GM18517 (cell line): ENCODE results near the gene MYADML2.

Experiments
- ATAC-seq: cut with Tn5 transposase; IDR thresholded peaks from one replicate; pipeline ENCODE4 v1.9.1; 2021; ENCODE audit warnings: mild to moderate bottlenecking, moderate library complexity; ENCODE audit not compliant: unreplicated experiment

Gene MYADML2

GRCh38 chr17:81926451-81927151 lies 20.4 kb downstream of the MYADML2 start:
- ATAC-seq = no peak

GRCh38 chr17:81925860-81926450 lies 21.1 kb downstream of the MYADML2 start:
- ATAC-seq = no peak

- ATAC-seq = no peak
Measured at GRCh38 chr17:81924557-81925532, 22.2 kb downstream of the MYADML2 start.

- ATAC-seq = no peak
Measured at GRCh38 chr17:81923302-81924260, 23.5 kb downstream of the MYADML2 start.

- no peak for ATAC-seq
Measured at GRCh38 chr17:81922566-81923301, 24.3 kb downstream of the MYADML2 start.

DNA sequence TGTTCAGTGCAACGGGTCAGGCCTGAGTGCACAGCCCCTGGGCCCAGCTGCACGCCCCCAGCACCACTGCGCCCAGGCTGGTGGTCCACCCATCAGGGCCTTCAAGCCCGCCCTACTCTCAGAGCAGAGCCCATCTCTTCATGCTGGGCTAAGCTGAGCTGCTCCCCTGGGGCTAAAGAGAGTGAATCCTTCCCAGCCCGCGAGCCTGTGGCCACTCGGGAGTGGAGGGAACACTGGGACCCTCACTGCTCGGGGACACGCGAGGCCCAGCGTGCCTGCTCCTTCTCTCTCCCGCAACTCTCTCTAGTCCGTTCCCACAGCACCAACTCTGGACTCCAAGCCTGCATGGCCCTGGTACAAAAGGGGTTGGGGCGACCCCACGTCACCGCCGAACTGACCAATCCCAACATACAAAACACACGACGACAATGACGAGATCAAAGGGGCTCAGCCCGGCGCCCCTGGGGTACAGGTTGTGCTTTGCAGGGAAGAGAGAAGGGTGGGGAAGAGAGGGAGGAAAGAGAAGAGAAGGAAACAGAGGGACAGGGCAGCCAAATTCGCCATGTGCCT lies 25.0 kb downstream of the MYADML2 start:
- no peak for ATAC-seq

DNA sequence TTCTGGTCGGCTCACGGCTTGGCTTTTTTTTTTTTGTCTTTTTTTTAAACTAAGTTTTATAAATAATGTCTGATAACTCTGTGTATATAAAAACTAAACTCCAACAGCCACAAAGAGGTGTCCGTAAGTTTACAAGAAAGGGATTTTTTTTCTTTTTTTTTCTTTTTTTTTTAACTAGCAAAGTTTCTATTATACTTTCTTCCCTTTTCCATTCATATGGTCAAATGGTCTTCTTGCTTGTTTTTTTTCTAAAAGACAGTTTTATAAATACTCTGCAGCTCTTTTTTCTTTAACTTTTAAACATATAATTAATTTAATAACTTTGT lies 25.5 kb downstream of the MYADML2 start:
- no peak for ATAC-seq

DNA sequence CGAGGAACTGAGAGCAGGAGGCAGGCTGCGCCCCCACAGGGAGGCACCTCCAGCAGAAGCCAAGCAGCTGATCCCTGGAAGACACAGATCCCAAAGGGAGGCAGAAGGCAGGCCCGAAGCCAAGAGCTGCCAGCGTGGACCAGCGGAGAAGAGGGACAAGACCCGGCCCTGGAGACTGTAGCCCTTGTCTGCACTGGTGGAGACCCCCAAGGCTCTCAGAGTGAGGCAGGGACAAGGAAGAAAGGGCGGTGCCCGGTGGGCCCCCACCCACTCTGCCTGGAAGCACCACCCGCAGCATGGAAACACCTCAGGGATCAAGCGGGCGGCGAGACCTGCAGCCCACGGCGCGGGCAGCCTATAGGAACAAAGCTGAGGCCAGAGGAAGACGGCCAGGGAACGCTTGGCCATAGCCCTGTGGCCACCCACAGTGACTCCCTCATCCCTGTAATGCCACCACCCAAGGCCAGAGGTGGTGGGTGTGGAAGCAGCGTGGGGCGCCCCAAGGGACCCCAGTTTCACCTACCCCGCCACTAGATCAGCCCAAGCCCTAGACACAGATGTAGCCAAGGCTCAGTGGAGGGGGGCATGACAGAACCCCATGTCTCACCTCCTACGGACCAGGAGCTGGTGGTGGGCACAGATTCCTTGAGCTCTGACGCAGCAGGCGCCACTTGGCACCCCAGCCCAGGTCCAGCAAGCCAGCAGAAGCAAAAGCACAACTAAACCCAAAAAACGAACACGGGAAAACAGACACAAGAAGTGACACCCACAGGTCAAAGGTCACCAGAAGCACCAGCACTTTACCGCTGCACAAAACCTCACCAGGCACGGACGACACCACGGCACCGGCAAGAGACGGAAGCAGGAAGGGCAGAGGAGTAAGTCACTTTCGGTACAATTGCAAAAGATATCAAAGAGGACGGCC lies 26.2 kb downstream of the MYADML2 start:
- ATAC-seq = no peak

- ATAC-seq = no peak
Measured at GRCh38 chr17:81918832-81919545, 28.0 kb downstream of the MYADML2 start.

GRCh38 chr17:81918333-81918669 lies 28.7 kb downstream of the MYADML2 start:
- peak; percentile 31 for ATAC-seq

GRCh38 chr17:81917565-81918332 lies 29.3 kb downstream of the MYADML2 start, which contains the start of gene SIRT7:
Gene SIRT7, minus strand, starts transcription at chr17:81918176. Its CDS starts 45 bp downstream, at chr17:81918131.
- peak; percentile 63 for ATAC-seq

DNA sequence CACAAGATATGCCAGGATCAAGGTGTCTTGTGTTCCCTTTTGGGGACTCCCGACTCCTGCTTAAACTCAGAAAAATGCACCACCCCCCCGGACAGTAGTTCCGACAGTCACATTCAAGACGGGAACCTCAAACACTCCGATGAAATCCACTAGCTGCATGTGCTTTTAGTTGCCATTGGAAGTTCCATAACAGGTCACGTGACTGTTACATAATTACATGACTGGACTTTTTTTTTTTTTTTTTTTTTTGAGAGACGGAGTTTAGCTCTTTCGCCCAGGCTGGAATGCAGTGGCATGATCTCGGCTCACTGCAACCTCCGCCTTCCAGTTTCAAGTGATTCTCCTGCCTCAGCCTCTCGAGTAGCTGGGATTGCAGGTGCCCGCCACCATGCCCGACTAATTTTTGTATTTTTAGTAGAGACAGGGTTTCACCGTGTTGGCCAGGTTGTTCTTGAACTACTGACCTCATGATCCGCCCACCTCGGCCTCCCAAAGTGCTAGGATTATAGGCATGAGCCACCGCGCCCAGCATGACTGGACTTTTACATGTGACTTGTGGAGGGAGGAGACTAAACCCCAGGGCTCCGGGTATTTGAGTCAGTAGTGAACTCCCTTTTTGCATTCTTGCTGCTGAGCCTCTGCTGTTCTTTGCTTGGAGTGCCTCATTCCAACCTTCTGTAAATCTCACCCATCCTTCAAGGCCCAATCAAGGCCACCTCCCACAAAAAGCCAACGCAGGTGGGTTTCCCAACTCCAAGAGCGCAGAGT lies 30.6 kb downstream of the MYADML2 start:
- no peak for ATAC-seq

GRCh38 chr17:81915331-81915730 lies 31.7 kb downstream of the MYADML2 start:
- no peak for ATAC-seq

- no peak for ATAC-seq
Measured at GRCh38 chr17:81914103-81914850, 32.8 kb downstream of the MYADML2 start.

GRCh38 chr17:81913394-81914102 lies 33.5 kb downstream of the MYADML2 start:
- no peak for ATAC-seq
